Psoas muscle (tissue), 8 donors: ENCODE data around the gene PATE3. TPM values are rescaled to one million over a fixed set of nuclear protein-coding genes. Genes with fewer than 3 reads are reported as not detected.

ENCODE experiments used
- ATAC-seq, 4 donors: fragments of 200-7000 bp; cut with Tn5 transposase; one replicate each; pipeline ENCODE4 v1.9.1; 2020; ENCODE audit warnings: moderate library complexity in 3 of 4, mild to moderate bottlenecking in 2 of 4
- DNase-seq, 2 donors: peaks; one replicate each; pipeline ENCODE4 v3.0.0-alpha.2; 2020
- H3K27ac ChIP-seq: fragments of 200-600 bp; one replicate; pipeline ENCODE4 v1.8.0; 2022
- H3K27me3 ChIP-seq, 3 donors: fragments of 200-600 bp in 1 of 3; one replicate each; pipeline versions ENCODE4 v1.6.1 to v1.8.0; 2013 to 2022; ENCODE audit warnings: low read length in 2 of 3, mild to moderate bottlenecking in 2 of 3, moderate library complexity in 1 of 3; ENCODE audit not compliant: insufficient read depth in 3 of 3
- H3K36me3 ChIP-seq, 2 donors: fragments of 200-600 bp in 1 of 2; one replicate each; pipeline versions ENCODE4 v1.6.1 to v1.8.0; 2013 to 2022; ENCODE audit warnings: low read depth in 1 of 2, mild to moderate bottlenecking in 1 of 2, moderate library complexity in 1 of 2; ENCODE audit not compliant: insufficient read depth in 1 of 2
- H3K4me1 ChIP-seq: fragments of 200-600 bp; one replicate; pipeline ENCODE4 v1.8.0; 2022
- H3K4me3 ChIP-seq: fragments of 200-600 bp; one replicate; pipeline ENCODE4 v1.8.0; 2022; ENCODE audit warnings: mild to moderate bottlenecking
- H3K9me3 ChIP-seq: fragments of 200-600 bp; one replicate; pipeline ENCODE4 v1.8.0; 2022
- WGBS, 3 donors: extraction: QIAGEN DNeasy Blood & Tissue Kit; methylation state at CpG; one replicate each; pipeline versions ENCODE4 v1.1.6 to v1.1.7; 2013; 5-methylcytosine and 5-hydroxymethylcytosine counted together
- intact Hi-C, 2 donors: fragments of 100-400 bp; cut with DNase I; formaldehyde crosslinking; loops; one replicate each; pipeline versions ENCODE4 v1.11.0 to v1.14.2; 2022
- long read RNA-seq, 2 donors: library from polyadenylated mRNA; unstranded; transcript quantifications; one replicate each; pipeline ENCODE4 v2.0.0, GENCODE V29; 2021
- polyA plus RNA-seq, 3 donors: library from polyadenylated mRNA; stranded (reverse); fragments of 200-250 nt; gene quantifications; one replicate each; pipeline ENCODE4 v1.2.3, GENCODE V29; 2013
- total RNA-seq, 4 donors: library from RNA; stranded (reverse); fragmentation: NEBNext Ultra II Directional in 2 of 4; extraction: Animal tissue kit (Norgen Biotek cat#: 25700) in 2 of 4; gene quantifications; one replicate each; pipeline versions ENCODE4 v1.2.1 to v1.2.4, GENCODE V29; 2021 to 2023
- TF ChIP-seq, protein P1 (sequence below): fragments of 200-600 bp; IDR thresholded peaks from one replicate; pipeline ENCODE4 v1.8.0; 2022; ENCODE audit warnings: antibody characterized with exemption
- donor health status: healthy with polysubstance abuse.
- donor health status: DM: no; HTN: no; CAD: no; lungs with moderate emphysema.
- donor health status: Bipolar disorder and iron deficiency.
- donor health status: healthy.
- donor health status: DM: yes; HTN: yes; CAD: no.
- donor health status: DM: no; HTN: no; CAD: no.
- donor health status: DM: no; HTN: no; CAD: no.
- donor health status: DM: yes; HTN: yes; CAD: no.

The PATE3 gene, protein sequence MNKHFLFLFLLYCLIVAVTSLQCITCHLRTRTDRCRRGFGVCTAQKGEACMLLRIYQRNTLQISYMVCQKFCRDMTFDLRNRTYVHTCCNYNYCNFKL
- not detected for total RNA-seq
- polyA plus RNA-seq: not detected
- long read RNA-seq, donor 1: 0 reads
- long read RNA-seq, donor 2: 0 reads

- ATAC-seq (no peak), DNase-seq (no peak)
- no peaks in the 10 kb centered on the region for H3K27me3 ChIP-seq
- peaks cover 8% of the 10 kb centered on the region for H3K9me3 ChIP-seq
- intact Hi-C loops: no loop called here
- H3K4me1 ChIP-seq: no peaks in the 10 kb centered on the region
- TF ChIP-seq, protein P1, sequence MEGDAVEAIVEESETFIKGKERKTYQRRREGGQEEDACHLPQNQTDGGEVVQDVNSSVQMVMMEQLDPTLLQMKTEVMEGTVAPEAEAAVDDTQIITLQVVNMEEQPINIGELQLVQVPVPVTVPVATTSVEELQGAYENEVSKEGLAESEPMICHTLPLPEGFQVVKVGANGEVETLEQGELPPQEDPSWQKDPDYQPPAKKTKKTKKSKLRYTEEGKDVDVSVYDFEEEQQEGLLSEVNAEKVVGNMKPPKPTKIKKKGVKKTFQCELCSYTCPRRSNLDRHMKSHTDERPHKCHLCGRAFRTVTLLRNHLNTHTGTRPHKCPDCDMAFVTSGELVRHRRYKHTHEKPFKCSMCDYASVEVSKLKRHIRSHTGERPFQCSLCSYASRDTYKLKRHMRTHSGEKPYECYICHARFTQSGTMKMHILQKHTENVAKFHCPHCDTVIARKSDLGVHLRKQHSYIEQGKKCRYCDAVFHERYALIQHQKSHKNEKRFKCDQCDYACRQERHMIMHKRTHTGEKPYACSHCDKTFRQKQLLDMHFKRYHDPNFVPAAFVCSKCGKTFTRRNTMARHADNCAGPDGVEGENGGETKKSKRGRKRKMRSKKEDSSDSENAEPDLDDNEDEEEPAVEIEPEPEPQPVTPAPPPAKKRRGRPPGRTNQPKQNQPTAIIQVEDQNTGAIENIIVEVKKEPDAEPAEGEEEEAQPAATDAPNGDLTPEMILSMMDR: no peak
- WGBS, 3 donors: 44 to 63% (median 51%) methylated on average over 2 of the region's 2 CpGs
- H3K36me3 ChIP-seq: no peaks in the 10 kb centered on the region
- no peak within 1 kb of the TSS for H3K27ac ChIP-seq
- H3K4me3 ChIP-seq: no peak within 1 kb of the TSS
Observed at GRCh38 chr11:125787827-125788226, at the start of gene PATE3. Gene PATE3 (plus strand): TSS chr11:125788127. CDS start chr11:125788152, 25 bp downstream.

- Histone ChIP-seq H3K4me3 (no peak overlapping the region), H3K4me1 (no peaks in the 10 kb centered on the region), H3K9me3 (no peaks in the 10 kb centered on the region), H3K27me3 (peaks cover 0 to 4% (median 0%) of the 10 kb centered on the region in 3 donors), H3K36me3 (no peaks in the 10 kb centered on the region), H3K27ac (no peak overlapping the region)
- DNase-seq: no peak
- intact Hi-C loops: no loop called here
- TF ChIP-seq, protein P1: no peak
- ATAC-seq: no peak
Observed at GRCh38 chr11:125740617-125741016, 47.3 kb upstream of the PATE3 start.

- Histone ChIP-seq H3K27me3 (peaks cover 0 to 4% (median 0%) of the 10 kb centered on the region in 3 donors), H3K27ac (no peak overlapping the region), H3K9me3 (no peaks in the 10 kb centered on the region), H3K4me3 (no peak overlapping the region), H3K36me3 (no peaks in the 10 kb centered on the region), H3K4me1 (no peaks in the 10 kb centered on the region)
- TF ChIP-seq, protein P1: no peak
- no peak for ATAC-seq
- DNase-seq: no peak
- WGBS, 3 donors: 86 to 96% (median 94%) methylated on average over 1 of the region's 1 CpG
- intact Hi-C loops: no loop called here
Observed at GRCh38 chr11:125743681-125744080, 44.2 kb upstream of the PATE3 start.

DNA sequence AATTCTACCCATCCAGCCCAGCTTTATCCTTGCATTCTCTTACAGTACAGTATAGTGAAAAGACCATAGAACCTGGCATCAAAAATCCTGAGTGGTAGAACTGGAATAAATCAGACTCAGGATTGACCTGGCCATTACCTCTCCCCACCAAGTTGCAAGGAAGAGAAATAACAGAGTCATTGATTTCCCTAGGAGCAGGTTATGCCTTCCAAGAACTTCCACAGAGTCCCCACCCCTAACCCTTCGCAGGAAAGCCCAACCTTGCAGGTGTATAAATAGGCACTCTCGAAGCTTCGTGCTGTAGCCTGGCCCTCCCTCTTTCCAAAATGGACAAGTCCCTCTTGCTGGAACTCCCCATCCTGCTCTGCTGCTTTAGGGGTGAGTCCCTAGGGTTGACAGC lies 41.9 kb upstream of the PATE3 start, which contains the start of gene PATE1:
TSS of gene PATE1 (plus strand) at position 301 of the 400 bp plus-strand sequence. CDS start at position 327, 26 bp downstream.
- ATAC-seq (no peak), DNase-seq (no peak)
- Histone ChIP-seq H3K9me3 (no peaks in the 10 kb centered on the region), H3K4me3 (no peak within 1 kb of the TSS), H3K4me1 (no peaks in the 10 kb centered on the region), H3K36me3 (no peaks in the 10 kb centered on the region), H3K27ac (no peak within 1 kb of the TSS), H3K27me3 (peaks cover 0 to 5% (median 4%) of the 10 kb centered on the region in 3 donors)
- TF ChIP-seq, protein P1: no peak
- whole genome bisulfite sequencing, 3 donors: 69 to 71% (median 70%) methylated on average over 3 of the region's 3 CpGs
- intact Hi-C loops: no loop called here

DNA sequence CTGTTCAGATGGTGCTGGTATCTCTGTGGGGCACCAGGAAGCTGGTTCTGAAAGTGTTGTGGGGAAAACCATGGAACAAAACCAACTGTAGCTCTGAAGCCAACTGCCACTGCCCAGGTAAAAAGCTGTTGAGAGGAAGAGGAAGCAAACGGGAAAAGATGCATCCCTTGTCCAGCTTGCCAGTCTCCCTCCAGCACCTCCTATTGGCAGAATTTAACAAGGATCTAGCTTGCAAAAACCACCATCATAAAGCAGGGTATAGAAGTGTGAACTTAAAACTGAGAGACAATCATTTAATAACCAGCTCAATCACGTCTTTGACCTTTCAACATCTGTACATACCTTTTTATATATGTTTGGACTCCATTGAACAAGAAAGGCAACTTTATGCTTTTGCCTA lies 37.3 kb upstream of the PATE3 start:
- H3K27me3 ChIP-seq: peaks cover 0 to 5% (median 0%) of the 10 kb centered on the region in 3 donors
- DNase-seq: no peak
- no peaks in the 10 kb centered on the region for H3K4me1 ChIP-seq
- 31 to 47% (median 40%) methylated on average over 2 of the region's 2 CpGs for WGBS, 3 donors
- no peaks in the 10 kb centered on the region for H3K9me3 ChIP-seq
- no peak overlapping the region for H3K27ac ChIP-seq
- intact Hi-C loops: no loop called here
- TF ChIP-seq, protein P1: no peak
- no peak overlapping the region for H3K4me3 ChIP-seq
- no peak for ATAC-seq
- H3K36me3 ChIP-seq: no peaks in the 10 kb centered on the region
